ENCODE data around the gene L3MBTL3. TPM values are rescaled to one million over a fixed set of nuclear protein-coding genes. Genes with fewer than 3 reads are reported as not detected.

L3MBTL3 gene
- total RNA-seq, 4 donors from 2014 or later = 4.2 to 12.8 (median 6.2) TPM

- Histone ChIP-seq H3K27ac (no peak overlapping the region), H3K9me3 (no peaks in the 10 kb centered on the region), H3K27me3 (no peaks in the 10 kb centered on the region), H3K4me3 (no peak overlapping the region), H3K36me3 (peaks cover 9% of the 10 kb centered on the region), H3K4me1 (no peaks in the 10 kb centered on the region)
- no peak for DNase-seq (ENCODE audit: low spot score in 2 of 2)
- TF ChIP-seq EP300 (IDR thresholded peaks at IDR 0.05) (no peak), POLR2A (IDR thresholded peaks at IDR 0.05) (no peak), POLR2AphosphoS5 (IDR thresholded peaks at IDR 0.05) (no peak), CTCF (IDR thresholded peaks at IDR 0.05) (no peak)
- WGBS = 55% methylated on average over 6 of the region's 6 CpGs
These were observed 113.9 kb downstream of the L3MBTL3 start for GRCh38 chr6:130132286-130132701.

GRCh38 chr6:130134582-130134981, 116.2 kb downstream of the L3MBTL3 start:
- no peaks in the 10 kb centered on the region for H3K9me3 ChIP-seq
- H3K27ac ChIP-seq = no peak overlapping the region
- H3K4me1 ChIP-seq = no peaks in the 10 kb centered on the region
- no peaks in the 10 kb centered on the region for H3K27me3 ChIP-seq
- DNase-seq (ENCODE audit: low spot score in 2 of 2) = no peak
- H3K4me3 ChIP-seq = no peak overlapping the region
- H3K36me3 ChIP-seq = peaks cover 11% of the 10 kb centered on the region
- no peak for TF ChIP-seq POLR2AphosphoS5 (IDR thresholded peaks at IDR 0.05)
- TF ChIP-seq EP300 (IDR thresholded peaks at IDR 0.05) = no peak
- TF ChIP-seq CTCF (IDR thresholded peaks at IDR 0.05) = no peak
- no peak for TF ChIP-seq POLR2A (IDR thresholded peaks at IDR 0.05)
- 48% methylated on average over 2 of the region's 2 CpGs for WGBS

- WGBS = 89% methylated on average over 2 of the region's 2 CpGs
- TF ChIP-seq EP300 (IDR thresholded peaks at IDR 0.05) (no peak), POLR2A (IDR thresholded peaks at IDR 0.05) (no peak), POLR2AphosphoS5 (IDR thresholded peaks at IDR 0.05) (no peak), CTCF (IDR thresholded peaks at IDR 0.05) (no peak)
These were observed 118.4 kb downstream of the L3MBTL3 start for GRCh38 chr6:130136798-130137197.

GRCh38 chr6:130138116-130138908, 119.9 kb downstream of the L3MBTL3 start:
- Histone ChIP-seq H3K9me3 (no peaks in the 10 kb centered on the region), H3K4me3 (no peak overlapping the region), H3K27ac (no peak overlapping the region), H3K27me3 (no peaks in the 10 kb centered on the region), H3K4me1 (no peaks in the 10 kb centered on the region), H3K36me3 (peaks cover 11% of the 10 kb centered on the region)
- DNase-seq (ENCODE audit: low spot score in 2 of 2) = no peak
- no peak for TF ChIP-seq POLR2AphosphoS5 (IDR thresholded peaks at IDR 0.05)
- no peak for TF ChIP-seq EP300 (IDR thresholded peaks at IDR 0.05)
- TF ChIP-seq CTCF (IDR thresholded peaks at IDR 0.05) = no peak
- TF ChIP-seq POLR2A (IDR thresholded peaks at IDR 0.05) = no peak
- WGBS = 78% methylated on average over 7 of the region's 7 CpGs

More at GRCh38 chr6:130136798-130137197, 118.4 kb downstream of the L3MBTL3 start:
- Histone ChIP-seq H3K4me1 (no peaks in the 10 kb centered on the region), H3K27me3 (no peaks in the 10 kb centered on the region), H3K4me3 (no peak overlapping the region), H3K36me3 (peaks cover 11% of the 10 kb centered on the region), H3K9me3 (no peaks in the 10 kb centered on the region), H3K27ac (no peak overlapping the region)
- no peak for DNase-seq (ENCODE audit: low spot score in 2 of 2)

GRCh38 chr6:130138909-130139242, 120.5 kb downstream of the L3MBTL3 start:
- H3K27me3 ChIP-seq = no peaks in the 10 kb centered on the region
- DNase-seq (ENCODE audit: low spot score in 2 of 2) = no peak
- H3K4me3 ChIP-seq = no peak overlapping the region
- H3K27ac ChIP-seq = no peak overlapping the region
- WGBS = 91% methylated on average over 3 of the region's 3 CpGs
- no peaks in the 10 kb centered on the region for H3K4me1 ChIP-seq
- no peak for TF ChIP-seq EP300 (IDR thresholded peaks at IDR 0.05)
- no peak for TF ChIP-seq POLR2A (IDR thresholded peaks at IDR 0.05)
- peaks cover 12% of the 10 kb centered on the region for H3K36me3 ChIP-seq
- no peaks in the 10 kb centered on the region for H3K9me3 ChIP-seq
